Astrocyte of the cerebellum (primary cell): ENCODE data around the gene KRTAP20-2.

Experiments used
- DNase-seq: peaks from one replicate; pipeline ENCODE4 v3.0.0-alpha.2; 2011; ENCODE audit warnings: low read depth
- H3K4me3 ChIP-seq: 2 replicates; pipeline ENCODE4 v1.5.1; 2011; ENCODE audit warnings: mild to moderate bottlenecking, low read depth, low read length, moderate library complexity
- CTCF ChIP-seq: IDR thresholded peaks from 2 replicates; pipeline ENCODE4 v1.5.1; 2012; ENCODE audit warnings: low read length, low read depth, moderate library complexity, mild to moderate bottlenecking; ENCODE audit errors: missing control alignments
- in situ Hi-C: cut with HindIII; loops from 2 replicates; pipeline ENCODE4 v1.10.0; 2017; ENCODE audit warnings: low sequenced_read_pairs

KRTAP20-2 gene

GRCh38 chr21:30634906-30635305 is at the start of gene KRTAP20-2:
Gene KRTAP20-2 (plus strand): TSS chr21:30635206. CDS start chr21:30635264, 58 bp downstream.
- no peak within 1 kb of the TSS for H3K4me3 ChIP-seq
- no peak for DNase-seq
- TF ChIP-seq CTCF = no peak
- in situ Hi-C loops = no loop called here

GRCh38 chr21:30590297-30590696 is 44.7 kb upstream of the KRTAP20-2 start, which contains the start of gene KRTAP22-2:
Gene KRTAP22-2 (minus strand): TSS chr21:30590397.
- in situ Hi-C loops = no loop called here
- H3K4me3 ChIP-seq = no peak within 1 kb of the TSS
- no peak for TF ChIP-seq CTCF
- DNase-seq = no peak

GRCh38 chr21:30592140-30592539 is 42.9 kb upstream of the KRTAP20-2 start, which contains the start of gene KRTAP6-3:
Gene KRTAP6-3 (plus strand): TSS chr21:30592440. CDS start chr21:30592446, 6 bp downstream.
- DNase-seq = no peak
- TF ChIP-seq CTCF = no peak
- no peak within 1 kb of the TSS for H3K4me3 ChIP-seq
- in situ Hi-C loops = no loop called here

- TF ChIP-seq CTCF = no peak
- no peak for DNase-seq
- no peak within 1 kb of the TSS for H3K4me3 ChIP-seq
- in situ Hi-C loops = no loop called here
These were observed 36.2 kb upstream of the KRTAP20-2 start, which contains the start of gene KRTAP6-2 for GRCh38 chr21:30598802-30599201. Gene KRTAP6-2 (minus strand): TSS chr21:30598902. CDS start chr21:30598874, 28 bp downstream.

- DNase-seq = no peak
- H3K4me3 ChIP-seq = no peak within 1 kb of the TSS
- no peak for TF ChIP-seq CTCF
- in situ Hi-C loops = no loop called here
These were observed 34.2 kb upstream of the KRTAP20-2 start, which contains the start of gene KRTAP22-1 for GRCh38 chr21:30600787-30601186. Gene KRTAP22-1 (plus strand): TSS chr21:30601087.

- DNase-seq = no peak
- in situ Hi-C loops = no loop called here
- H3K4me3 ChIP-seq = no peak overlapping the region
- TF ChIP-seq CTCF = no peak
These were observed 29.0 kb upstream of the KRTAP20-2 start for GRCh38 chr21:30605968-30606367.
